Hepatocyte (in vitro differentiated cells): ENCODE data around the gene MORN3. TPM values are rescaled to one million over a fixed set of nuclear protein-coding genes. Genes with fewer than 3 reads are reported as not detected.
"Not testable (repeated sequence)": the region's sequence is repeated elsewhere in the genome, so short reads cannot be mapped to it uniquely, and the experiment has no call there.

Source experiments
- DNase-seq: peaks from one replicate; pipeline ENCODE4 v3.0.0-alpha.2; 2016; ENCODE audit warnings: low spot score
- H2AFZ ChIP-seq: fragments of 200-600 bp; sonication (generic); 2 replicates; pipeline ENCODE4 v1.6.0; 2016; ENCODE audit warnings: antibody characterized with exemption, mild to moderate bottlenecking
- H3K27ac ChIP-seq: fragments of 200-600 bp; sonication (generic); 2 replicates; pipeline ENCODE4 v1.5.1; 2016; ENCODE audit warnings: mild to moderate bottlenecking
- H3K27me3 ChIP-seq: fragments of 200-600 bp; sonication (generic); 2 replicates; pipeline ENCODE4 v1.6.1; 2016
- H3K36me3 ChIP-seq: fragments of 200-600 bp; sonication (generic); replicated peaks from 2 replicates; pipeline ENCODE4 v1.5.1; 2016; ENCODE audit warnings: low read depth; ENCODE audit not compliant: insufficient read depth
- H3K4me1 ChIP-seq: fragments of 200-600 bp; sonication (generic); 2 replicates; pipeline ENCODE4 v1.5.1; 2016; ENCODE audit warnings: mild to moderate bottlenecking, moderate library complexity; ENCODE audit not compliant: insufficient read depth
- H3K4me2 ChIP-seq: fragments of 200-600 bp; sonication (generic); 2 replicates; pipeline ENCODE4 v1.6.0; 2016
- H3K4me3 ChIP-seq: fragments of 200-600 bp; sonication (generic); 2 replicates; pipeline ENCODE4 v1.5.1; 2016; ENCODE audit warnings: mild to moderate bottlenecking
- H3K79me2 ChIP-seq: fragments of 200-600 bp; sonication (generic); 2 replicates; pipeline ENCODE4 v1.6.0; 2017; ENCODE audit warnings: mild to moderate bottlenecking
- H3K9me2 ChIP-seq: fragments of 200-600 bp; sonication (generic); replicated peaks from 2 replicates; pipeline ENCODE4 v1.6.0; 2017; ENCODE audit warnings: mild to moderate bottlenecking; ENCODE audit not compliant: insufficient read depth
- H3K9me3 ChIP-seq: fragments of 200-600 bp; sonication (generic); 2 replicates; pipeline ENCODE4 v1.5.1; 2016; ENCODE audit warnings: low read depth, mild to moderate bottlenecking
- H4K20me1 ChIP-seq: fragments of 200-600 bp; sonication (generic); 2 replicates; pipeline ENCODE4 v1.6.0; 2016; ENCODE audit warnings: mild to moderate bottlenecking; ENCODE audit not compliant: insufficient read depth, poor library complexity, severe bottlenecking
- EZH2 ChIP-seq: fragments of 200-600 bp; sonication (generic); IDR thresholded peaks from 2 replicates; pipeline ENCODE4 v1.6.1; 2016; ENCODE audit warnings: antibody characterized with exemption, mild to moderate bottlenecking, borderline replicate concordance
- EZH2phosphoT487 ChIP-seq: fragments of 200-600 bp; sonication (generic); IDR thresholded peaks from one replicate; pipeline ENCODE4 v1.6.1; 2018; ENCODE audit warnings: antibody characterized with exemption, mild to moderate bottlenecking, low read depth, moderate library complexity; ENCODE audit not compliant: unreplicated experiment, severe bottlenecking
- WGBS: methylation state at CpG from one replicate; pipeline ENCODE4 v1.1.6; 2016; ENCODE audit warnings: low lambda C conversion rate; ENCODE audit errors: missing lambda C conversion rate; 5-methylcytosine and 5-hydroxymethylcytosine counted together
- polyA plus RNA-seq: library from polyadenylated mRNA; unstranded; fragments of >200 nt; fragmentation: Nextera tagmentation; extraction: Ambion mirVana; gene quantifications from 2 replicates; pipeline ENCODE4 v1.2.1, GENCODE V29; 2016
- total RNA-seq: library from RNA; depleted of rRNA; stranded (reverse); fragments of >200 nt; gene quantifications from 2 replicates; pipeline ENCODE4 v1.2.3, GENCODE V29; 2014
- TF ChIP-seq, protein P1 (sequence below): fragments of 200-600 bp; sonication (generic); IDR thresholded peaks from 2 replicates; pipeline ENCODE4 v1.5.1; 2016; ENCODE audit warnings: antibody characterized with exemption, mild to moderate bottlenecking; ENCODE audit not compliant: poor library complexity

MORN3 gene
- total and polyA plus RNA-seq, 2 experiments from 2014 or later = 0.10 to 0.27 TPM

DNA sequence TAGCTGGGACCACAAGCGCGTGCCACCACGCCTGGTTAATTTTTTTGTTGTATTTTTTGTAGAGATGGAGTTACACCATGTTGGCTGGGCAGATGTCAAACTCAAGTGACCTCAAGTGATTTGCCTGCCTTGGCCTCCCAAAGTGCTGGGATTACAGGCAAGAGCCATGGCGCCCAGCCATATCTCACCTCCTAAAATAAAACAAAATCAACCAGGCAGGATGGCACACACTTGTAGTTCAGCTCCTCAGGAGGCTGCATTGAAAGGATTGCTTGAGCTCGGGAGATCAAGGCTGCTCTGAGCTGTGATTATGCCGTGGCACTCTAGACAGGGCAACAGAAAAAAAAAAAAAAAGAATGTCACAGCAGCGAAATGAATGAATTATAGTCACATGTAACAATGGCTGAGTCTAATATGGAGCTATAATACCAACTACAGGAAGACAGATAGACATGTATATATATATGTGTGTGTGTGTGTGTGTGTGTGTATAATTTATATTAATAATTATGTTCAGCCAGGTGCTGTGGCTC is 23.8 kb upstream of the MORN3 start:
- Histone ChIP-seq H2AFZ (no peak overlapping the region), H3K9me3 (no peaks in the 10 kb centered on the region), H3K4me1 (no peaks in the 10 kb centered on the region), H3K27me3 (no peaks in the 10 kb centered on the region), H3K9me2 (no peaks in the 10 kb centered on the region), H3K4me2 (no peak overlapping the region), H4K20me1 (no peaks in the 10 kb centered on the region), H3K4me3 (no peak overlapping the region), H3K36me3 (no peaks in the 10 kb centered on the region), H3K27ac (no peak overlapping the region), H3K79me2 (no peaks in the 10 kb centered on the region)
- WGBS = 87% methylated on average over 7 of the region's 7 CpGs
- DNase-seq = no peak
- TF ChIP-seq EZH2phosphoT487 = no peak
- TF ChIP-seq, protein P1, sequence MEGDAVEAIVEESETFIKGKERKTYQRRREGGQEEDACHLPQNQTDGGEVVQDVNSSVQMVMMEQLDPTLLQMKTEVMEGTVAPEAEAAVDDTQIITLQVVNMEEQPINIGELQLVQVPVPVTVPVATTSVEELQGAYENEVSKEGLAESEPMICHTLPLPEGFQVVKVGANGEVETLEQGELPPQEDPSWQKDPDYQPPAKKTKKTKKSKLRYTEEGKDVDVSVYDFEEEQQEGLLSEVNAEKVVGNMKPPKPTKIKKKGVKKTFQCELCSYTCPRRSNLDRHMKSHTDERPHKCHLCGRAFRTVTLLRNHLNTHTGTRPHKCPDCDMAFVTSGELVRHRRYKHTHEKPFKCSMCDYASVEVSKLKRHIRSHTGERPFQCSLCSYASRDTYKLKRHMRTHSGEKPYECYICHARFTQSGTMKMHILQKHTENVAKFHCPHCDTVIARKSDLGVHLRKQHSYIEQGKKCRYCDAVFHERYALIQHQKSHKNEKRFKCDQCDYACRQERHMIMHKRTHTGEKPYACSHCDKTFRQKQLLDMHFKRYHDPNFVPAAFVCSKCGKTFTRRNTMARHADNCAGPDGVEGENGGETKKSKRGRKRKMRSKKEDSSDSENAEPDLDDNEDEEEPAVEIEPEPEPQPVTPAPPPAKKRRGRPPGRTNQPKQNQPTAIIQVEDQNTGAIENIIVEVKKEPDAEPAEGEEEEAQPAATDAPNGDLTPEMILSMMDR = no peak
- TF ChIP-seq EZH2 = no peak

- not testable (repeated sequence) for H4K20me1 ChIP-seq, H2AFZ ChIP-seq, H3K4me3 ChIP-seq, H3K27me3 ChIP-seq, H3K9me3 ChIP-seq, H3K79me2 ChIP-seq, H3K4me2 ChIP-seq, DNase-seq, H3K4me1 ChIP-seq, H3K36me3 ChIP-seq, H3K9me2 ChIP-seq, H3K27ac ChIP-seq
- WGBS = 94% methylated on average over 3 of the region's 3 CpGs
Observed at GRCh38 chr12:121692744-121693143, 23.3 kb upstream of the MORN3 start.

GRCh38 chr12:121689430-121689829 is 20.0 kb upstream of the MORN3 start:
- H3K4me1 ChIP-seq = no peaks in the 10 kb centered on the region
- H2AFZ ChIP-seq = no peak overlapping the region
- TF ChIP-seq EZH2 = no peak
- TF ChIP-seq, protein P1 = no peak
- no peak for TF ChIP-seq EZH2phosphoT487
- no peaks in the 10 kb centered on the region for H3K36me3 ChIP-seq
- no peaks in the 10 kb centered on the region for H3K9me2 ChIP-seq
- no peak overlapping the region for H3K4me3 ChIP-seq
- H3K27ac ChIP-seq = no peak overlapping the region
- no peak overlapping the region for H3K4me2 ChIP-seq
- no peaks in the 10 kb centered on the region for H4K20me1 ChIP-seq
- no peaks in the 10 kb centered on the region for H3K79me2 ChIP-seq
- 95% methylated on average over 2 of the region's 2 CpGs for WGBS
- H3K9me3 ChIP-seq = no peaks in the 10 kb centered on the region
- H3K27me3 ChIP-seq = no peaks in the 10 kb centered on the region
- DNase-seq = no peak

GRCh38 chr12:121688966-121689365 is 19.5 kb upstream of the MORN3 start:
- TF ChIP-seq EZH2phosphoT487 (no peak), EZH2 (no peak)
- TF ChIP-seq, protein P1 = no peak
- no peak for DNase-seq
- Histone ChIP-seq H4K20me1 (no peaks in the 10 kb centered on the region), H3K4me1 (no peaks in the 10 kb centered on the region), H3K79me2 (no peaks in the 10 kb centered on the region), H3K36me3 (no peaks in the 10 kb centered on the region), H3K4me3 (no peak overlapping the region), H3K9me2 (no peaks in the 10 kb centered on the region), H3K27me3 (no peaks in the 10 kb centered on the region), H3K4me2 (no peak overlapping the region), H3K9me3 (no peaks in the 10 kb centered on the region), H2AFZ (no peak overlapping the region), H3K27ac (no peak overlapping the region)
- 61% methylated on average over 3 of the region's 3 CpGs for WGBS

DNA sequence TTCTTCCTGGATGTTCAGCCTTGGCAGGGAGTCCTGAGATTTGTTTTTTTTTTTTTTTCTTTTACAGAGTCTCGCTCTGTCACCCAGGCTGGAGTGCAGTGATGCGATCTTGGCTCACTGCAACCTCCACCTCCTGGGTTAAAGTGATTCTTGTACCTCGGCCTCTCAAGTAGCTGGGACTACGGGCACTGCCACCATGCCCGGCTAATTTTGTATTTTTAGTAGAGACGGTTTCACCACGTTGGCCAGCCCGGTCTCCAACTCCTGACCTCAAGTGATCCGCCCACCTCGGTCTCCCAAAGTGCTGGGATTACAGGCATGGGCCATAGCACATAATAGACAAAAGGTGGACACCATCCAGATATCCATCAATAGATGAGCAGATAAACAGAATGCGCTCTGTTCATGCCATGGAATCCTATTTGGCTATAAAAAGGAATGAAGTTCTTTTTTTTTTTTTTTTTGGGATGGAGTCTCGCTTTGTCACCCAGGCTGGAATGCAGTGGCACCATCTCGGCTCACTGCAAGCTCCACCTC is 10.3 kb upstream of the MORN3 start:
- not testable (repeated sequence) for H3K4me3 ChIP-seq, H3K4me1 ChIP-seq, H3K79me2 ChIP-seq, DNase-seq, H3K36me3 ChIP-seq, H3K9me3 ChIP-seq, H4K20me1 ChIP-seq, H3K9me2 ChIP-seq, H3K27me3 ChIP-seq, H3K27ac ChIP-seq, H3K4me2 ChIP-seq, H2AFZ ChIP-seq
- 93% methylated on average over 12 of the region's 13 CpGs for whole genome bisulfite sequencing
